Parathyroid adenoma (tissue), 2 donors: ENCODE data around the gene TRIM27.
A peak's percentile ranks its signal among the peaks of the same experiment; 100 is the strongest.
"Not testable (repeated sequence)": the region's sequence is repeated elsewhere in the genome, so short reads cannot be mapped to it uniquely, and the experiment has no call there.

ENCODE experiments used
- H2AFZ ChIP-seq: fragments of 300-600 bp; sonication (generic); one replicate; pipeline ENCODE4 v1.7.0; 2017; ENCODE audit warnings: antibody characterized with exemption, mild to moderate bottlenecking
- H3K27ac ChIP-seq: fragments of 300-600 bp; sonication (generic); one replicate; pipeline ENCODE4 v1.7.0; 2017
- H3K27me3 ChIP-seq: fragments of 300-600 bp; sonication (generic); one replicate; pipeline ENCODE4 v1.7.0; 2017; ENCODE audit warnings: low read length; ENCODE audit not compliant: control insufficient read depth, insufficient read depth
- H3K36me3 ChIP-seq: fragments of 300-600 bp; sonication (generic); one replicate; pipeline ENCODE4 v1.7.0; 2017; ENCODE audit warnings: low read length; ENCODE audit not compliant: control insufficient read depth, insufficient read depth
- H3K4me1 ChIP-seq: fragments of 300-600 bp; sonication (generic); one replicate; pipeline ENCODE4 v1.7.0; 2017; ENCODE audit warnings: control low read depth
- H3K4me2 ChIP-seq: fragments of 300-600 bp; sonication (generic); one replicate; pipeline ENCODE4 v1.7.0; 2017; ENCODE audit warnings: low read length
- H3K4me3 ChIP-seq: fragments of 300-600 bp; sonication (generic); one replicate; pipeline ENCODE4 v1.7.0; 2017; ENCODE audit warnings: low read depth, low read length
- H3K79me2 ChIP-seq: fragments of 300-600 bp; sonication (generic); one replicate; pipeline ENCODE4 v1.7.0; 2017; ENCODE audit warnings: control low read depth
- H3K9ac ChIP-seq: fragments of 300-600 bp; sonication (generic); one replicate; pipeline ENCODE4 v1.7.0; 2017; ENCODE audit warnings: mild to moderate bottlenecking
- H3K9me3 ChIP-seq: fragments of 300-600 bp; sonication (generic); one replicate; pipeline ENCODE4 v1.7.0; 2017; ENCODE audit warnings: low read length; ENCODE audit not compliant: control insufficient read depth
- CTCF ChIP-seq: fragments of 300-600 bp; sonication (generic); IDR thresholded peaks from one replicate; pipeline ENCODE4 v1.7.0; 2017; ENCODE audit warnings: antibody characterized with exemption, mild to moderate bottlenecking
- donor health status: primary hyperparathyroidism.

TRIM27 gene

GRCh38 chr6:28953039-28953584 is 29.3 kb upstream of the TRIM27 start:
- Histone ChIP-seq H3K9ac (no peak overlapping the region), H3K4me3 (peak overlapping the region; percentile 57), H3K79me2 (no peaks in the 10 kb centered on the region), H3K36me3 (no peaks in the 10 kb centered on the region), H3K4me1 (no peaks in the 10 kb centered on the region), H3K27me3 (no peaks in the 10 kb centered on the region), H2AFZ (peak overlapping the region; percentile 68), H3K9me3 (no peaks in the 10 kb centered on the region), H3K4me2 (peak overlapping the region; percentile 79), H3K27ac (no peak overlapping the region)
- no peak for TF ChIP-seq CTCF

- not testable (repeated sequence) for H3K79me2 ChIP-seq, H3K27me3 ChIP-seq, H3K9ac ChIP-seq, H3K4me2 ChIP-seq, H2AFZ ChIP-seq, H3K4me1 ChIP-seq, H3K36me3 ChIP-seq, H3K27ac ChIP-seq, H3K9me3 ChIP-seq, H3K4me3 ChIP-seq
Observed at GRCh38 chr6:28949656-28950195, 25.9 kb upstream of the TRIM27 start.

GRCh38 chr6:28948782-28949486 is 25.1 kb upstream of the TRIM27 start:
- Histone ChIP-seq H3K4me3 (no peak overlapping the region), H3K4me2 (no peak overlapping the region), H3K9me3 (no peaks in the 10 kb centered on the region), H3K79me2 (no peaks in the 10 kb centered on the region), H3K27me3 (no peaks in the 10 kb centered on the region), H3K36me3 (no peaks in the 10 kb centered on the region), H3K27ac (no peak overlapping the region), H2AFZ (no peak overlapping the region), H3K4me1 (no peaks in the 10 kb centered on the region), H3K9ac (no peak overlapping the region)
- TF ChIP-seq CTCF = no peak

GRCh38 chr6:28947831-28948270 is 24.1 kb upstream of the TRIM27 start:
- Histone ChIP-seq H3K79me2 (no peaks in the 10 kb centered on the region), H3K36me3 (no peaks in the 10 kb centered on the region), H3K27ac (no peak overlapping the region), H3K4me1 (no peaks in the 10 kb centered on the region), H2AFZ (no peak overlapping the region), H3K4me3 (no peak overlapping the region), H3K4me2 (no peak overlapping the region), H3K9ac (no peak overlapping the region), H3K9me3 (no peaks in the 10 kb centered on the region), H3K27me3 (no peaks in the 10 kb centered on the region)
- no peak for TF ChIP-seq CTCF

GRCh38 chr6:28947067-28947765 is 23.4 kb upstream of the TRIM27 start:
- Histone ChIP-seq H3K4me3 (no peak overlapping the region), H2AFZ (no peak overlapping the region)

More at GRCh38 chr6:28947067-28947765, 23.4 kb upstream of the TRIM27 start:
- H3K4me1 ChIP-seq = no peaks in the 10 kb centered on the region
- no peaks in the 10 kb centered on the region for H3K9me3 ChIP-seq
- no peak overlapping the region for H3K9ac ChIP-seq
- no peaks in the 10 kb centered on the region for H3K36me3 ChIP-seq
- H3K27me3 ChIP-seq = no peaks in the 10 kb centered on the region
- no peaks in the 10 kb centered on the region for H3K79me2 ChIP-seq
- H3K27ac ChIP-seq = no peak overlapping the region
- TF ChIP-seq CTCF = no peak
- H3K4me2 ChIP-seq = no peak overlapping the region
